DLD1 (cell line): ENCODE data around the gene RYR2.
"Not testable (repeated sequence)": the region's sequence is repeated elsewhere in the genome, so short reads cannot be mapped to it uniquely, and the experiment has no call there.

Source experiments
- in situ Hi-C: cut with HindIII; loops from 2 replicates; pipeline ENCODE4 v1.10.0; 2017; ENCODE audit warnings: low sequenced_read_pairs

The RYR2 gene

GRCh38 chr1:237527761-237528160 is 485.8 kb downstream of the RYR2 start:
- in situ Hi-C loops: no loop called here

GRCh38 chr1:237528545-237528944 is 486.6 kb downstream of the RYR2 start:
- in situ Hi-C loops: no loop called here

- in situ Hi-C loops: no loop called here
Measured at GRCh38 chr1:237539055-237539454, 497.1 kb downstream of the RYR2 start.

- in situ Hi-C loops: no loop called here
Measured at GRCh38 chr1:237542525-237543418, 500.8 kb downstream of the RYR2 start.

- in situ Hi-C loops: no loop called here
Measured at GRCh38 chr1:237553078-237553477, 511.1 kb downstream of the RYR2 start.

- in situ Hi-C loops: no loop called here
Measured at GRCh38 chr1:237556911-237557310, 514.9 kb downstream of the RYR2 start.

GRCh38 chr1:237562242-237562823 is 520.3 kb downstream of the RYR2 start:
- in situ Hi-C loops: no loop called here

- in situ Hi-C loops: no loop called here
Measured at GRCh38 chr1:237565236-237565635, 523.3 kb downstream of the RYR2 start.

GRCh38 chr1:237566581-237566980 is 524.6 kb downstream of the RYR2 start:
- in situ Hi-C loops: no loop called here

- in situ Hi-C loops: no loop called here
Measured at GRCh38 chr1:237568955-237569354, 527.0 kb downstream of the RYR2 start.

- in situ Hi-C loops: no loop called here
Measured at GRCh38 chr1:237570530-237570929, 528.5 kb downstream of the RYR2 start.

- in situ Hi-C loops: no loop called here
Measured at GRCh38 chr1:237574536-237574935, 532.6 kb downstream of the RYR2 start.

GRCh38 chr1:237578540-237578939 is 536.6 kb downstream of the RYR2 start:
- in situ Hi-C loops: no loop called here

- in situ Hi-C loops: no loop called here
Measured at GRCh38 chr1:237580726-237581125, 538.7 kb downstream of the RYR2 start.

- in situ Hi-C loops: no loop called here
Measured at GRCh38 chr1:237583270-237583669, 541.3 kb downstream of the RYR2 start.

GRCh38 chr1:237583756-237584155 is 541.8 kb downstream of the RYR2 start:
- in situ Hi-C loops: no loop called here

- in situ Hi-C loops: no loop called here
Measured at GRCh38 chr1:237590386-237590785, 548.4 kb downstream of the RYR2 start.

GRCh38 chr1:237591353-237591752 is 549.4 kb downstream of the RYR2 start:
- in situ Hi-C loops: no loop called here

- in situ Hi-C loops: not testable (repeated sequence)
Measured at GRCh38 chr1:237603036-237603568, 561.1 kb downstream of the RYR2 start.

GRCh38 chr1:237608433-237608832 is 566.4 kb downstream of the RYR2 start:
- in situ Hi-C loops: no loop called here

GRCh38 chr1:237610157-237610556 is 568.2 kb downstream of the RYR2 start:
- in situ Hi-C loops: no loop called here

- in situ Hi-C loops: no loop called here
Measured at GRCh38 chr1:237613984-237614383, 572.0 kb downstream of the RYR2 start.
